Measurements from ENCODE around the gene ZNF662.

ZNF662 gene

GRCh38 chr3:42887084-42887483 is 18.9 kb upstream of the ZNF662 start:
- no peak for DNase-seq (ENCODE audit: low spot score)

GRCh38 chr3:42891042-42891441 is 14.9 kb upstream of the ZNF662 start:
- DNase-seq (ENCODE audit: low spot score): no peak

- no peak for DNase-seq (ENCODE audit: low spot score)
Measured at GRCh38 chr3:42892169-42892568, 13.8 kb upstream of the ZNF662 start.

- no peak for DNase-seq (ENCODE audit: low spot score)
Measured at GRCh38 chr3:42892807-42893206, 13.1 kb upstream of the ZNF662 start.

- no peak for DNase-seq (ENCODE audit: low spot score)
Measured at GRCh38 chr3:42894698-42895579, 11.0 kb upstream of the ZNF662 start.

GRCh38 chr3:42895580-42895868 is 10.4 kb upstream of the ZNF662 start:
- DNase-seq (ENCODE audit: low spot score): no peak

GRCh38 chr3:42898896-42899675 is 6.9 kb upstream of the ZNF662 start:
- DNase-seq (ENCODE audit: low spot score): no peak

GRCh38 chr3:42900226-42901072 is 5.5 kb upstream of the ZNF662 start:
- DNase-seq (ENCODE audit: low spot score): peak; percentile 8

- DNase-seq (ENCODE audit: low spot score): no peak
Measured at GRCh38 chr3:42901073-42901415, 4.9 kb upstream of the ZNF662 start.

- DNase-seq (ENCODE audit: low spot score): no peak
Measured at GRCh38 chr3:42902257-42902656, 3.7 kb upstream of the ZNF662 start.

- no peak for DNase-seq (ENCODE audit: low spot score)
Measured at GRCh38 chr3:42904076-42904475, 1.9 kb upstream of the ZNF662 start.

- DNase-seq (ENCODE audit: low spot score): no peak
Measured at GRCh38 chr3:42905740-42906069, 237 bp upstream of the ZNF662 start.

GRCh38 chr3:42906848-42907183 is 874 bp downstream of the ZNF662 start:
- DNase-seq (ENCODE audit: low spot score): no peak

- DNase-seq (ENCODE audit: low spot score): no peak
Measured at GRCh38 chr3:42908675-42909074, 2.7 kb downstream of the ZNF662 start.

- DNase-seq (ENCODE audit: low spot score): no peak
Measured at GRCh38 chr3:42911551-42911950, 5.6 kb downstream of the ZNF662 start.

- DNase-seq (ENCODE audit: low spot score): no peak
Measured at GRCh38 chr3:42914771-42915515, 9.0 kb downstream of the ZNF662 start.

GRCh38 chr3:42923606-42924005 is 17.7 kb downstream of the ZNF662 start:
- DNase-seq (ENCODE audit: low spot score): no peak

- no peak for DNase-seq (ENCODE audit: low spot score)
Measured at GRCh38 chr3:42926310-42926709, 20.4 kb downstream of the ZNF662 start.

- no peak for DNase-seq (ENCODE audit: low spot score)
Measured at GRCh38 chr3:42934111-42934510, 28.2 kb downstream of the ZNF662 start.

GRCh38 chr3:42934910-42935309 is 29.0 kb downstream of the ZNF662 start:
- DNase-seq (ENCODE audit: low spot score): no peak

- no peak for DNase-seq (ENCODE audit: low spot score)
Measured at GRCh38 chr3:42935472-42935871, 29.5 kb downstream of the ZNF662 start.
